ENCODE measurements around the gene ZNF716.

- no peak for TF ChIP-seq EZH2 (IDR thresholded peaks at IDR 0.05)
- TF ChIP-seq POLR2AphosphoS5 (IDR thresholded peaks at IDR 0.05; ENCODE audit: borderline replicate concordance, low read depth, low read length) = no peak
- TF ChIP-seq FOXP2 (optimal IDR thresholded peaks at IDR 0.05; ENCODE audit: control extremely low read depth, extremely low read length, insufficient read depth) = no peak
Observed at GRCh38 chr7:57414852-57415251, 35.1 kb upstream of the ZNF716 start.
